Esophagus muscularis mucosa (tissue), 4 donors: ENCODE measurements around the gene CYP39A1. TPM values are rescaled to one million over a fixed set of nuclear protein-coding genes. Genes with fewer than 3 reads are reported as not detected.

Experiments used
- DNase-seq: peaks from one replicate; pipeline ENCODE4 v3.0.0-alpha.2; 2017; ENCODE audit errors: extremely low spot score
- H3K27ac ChIP-seq, 4 donors: fragments of 200-600 bp; sonication (generic); replicated peaks in 1 of 4; 1 replicate in 3 of 4; 2 replicates in 1 of 4; pipeline ENCODE4 v1.5.1; 2016 to 2019; ENCODE audit warnings: mild to moderate bottlenecking in 1 of 4
- H3K27me3 ChIP-seq, 4 donors: fragments of 200-600 bp; sonication (generic); one replicate each; pipeline versions ENCODE4 v1.5.1 to v1.6.0; 2016 to 2019
- H3K36me3 ChIP-seq, 4 donors: fragments of 200-600 bp; sonication (generic); one replicate each; pipeline ENCODE4 v1.5.1; 2016 to 2019
- H3K4me1 ChIP-seq, 4 donors: fragments of 200-600 bp; sonication (generic); one replicate each; pipeline ENCODE4 v1.5.1; 2016 to 2019
- H3K4me3 ChIP-seq, 4 donors: fragments of 200-600 bp; sonication (generic); 1 replicate in 2 of 4; 2 replicates in 2 of 4; pipeline ENCODE4 v1.5.1; 2016 to 2019; ENCODE audit warnings: mild to moderate bottlenecking in 4 of 4, moderate library complexity in 1 of 4
- H3K9me3 ChIP-seq, 4 donors: fragments of 200-600 bp; sonication (generic); 1 replicate in 3 of 4; 2 replicates in 1 of 4; pipeline ENCODE4 v1.5.1; 2016 to 2019
- CTCF ChIP-seq, 3 experiments: fragments of 200-600 bp in 2 of 3; fragments of 450-650 bp in 1 of 3; sonication (generic) in 2 of 3; IDR thresholded peaks; one replicate each; pipeline ENCODE4 v1.5.1; 2017 to 2019; ENCODE audit warnings: antibody characterized with exemption in 3 of 3, mild to moderate bottlenecking in 2 of 3, moderate library complexity in 1 of 3
- EP300 ChIP-seq: sonication (generic); formaldehyde crosslinking; IDR thresholded peaks from one replicate; pipeline ENCODE4 v1.6.1; 2017; ENCODE audit warnings: antibody characterized with exemption
- POLR2A ChIP-seq: fragments of 450-650 bp; IDR thresholded peaks from one replicate; pipeline ENCODE4 v1.6.1; 2017; ENCODE audit warnings: antibody characterized with exemption, moderate library complexity, mild to moderate bottlenecking, low read depth
- POLR2AphosphoS5 ChIP-seq, 2 donors: sonication (generic); formaldehyde crosslinking; IDR thresholded peaks; one replicate each; pipeline ENCODE4 v1.6.1; 2017; ENCODE audit warnings: antibody characterized with exemption in 2 of 2
- WGBS: methylation state at CpG from one replicate; pipeline ENCODE4 v1.1.5; 2018; 5-methylcytosine and 5-hydroxymethylcytosine counted together
- intact Hi-C: fragments of 100-400 bp; cut with DNase I; formaldehyde crosslinking; loops from one replicate; pipeline ENCODE4 v1.15.1; 2023
- total RNA-seq, 4 donors: library from RNA; depleted of rRNA; stranded (reverse); fragments of >200 nt; gene quantifications; one replicate each; pipeline versions ENCODE4 v1.1.0 to v1.2.1, GENCODE V29; 2016

CYP39A1 gene
- total RNA-seq, 4 donors from 2014 or later = 7.0 to 10.4 (median 7.8) TPM

GRCh38 chr6:46605091-46605797 is 47.4 kb downstream of the CYP39A1 start:
- intact Hi-C loops = no loop called here
- no peaks in the 10 kb centered on the region for H3K9me3 ChIP-seq
- H3K36me3 ChIP-seq = no peaks in the 10 kb centered on the region
- DNase-seq = no peak
- WGBS = 91% methylated on average over 3 of the region's 3 CpGs
- H3K4me3 ChIP-seq = no peak overlapping the region
- no peaks in the 10 kb centered on the region for H3K27me3 ChIP-seq
- H3K27ac ChIP-seq = no peak overlapping the region
- no peak for TF ChIP-seq POLR2AphosphoS5 (IDR thresholded peaks at IDR 0.05)
- no peak for TF ChIP-seq POLR2A
- TF ChIP-seq CTCF (IDR thresholded peaks at IDR 0.05) = no peak
- TF ChIP-seq EP300 = no peak
- H3K4me1 ChIP-seq = peaks cover 0 to 15% (median 5%) of the 10 kb centered on the region in 4 donors

DNA sequence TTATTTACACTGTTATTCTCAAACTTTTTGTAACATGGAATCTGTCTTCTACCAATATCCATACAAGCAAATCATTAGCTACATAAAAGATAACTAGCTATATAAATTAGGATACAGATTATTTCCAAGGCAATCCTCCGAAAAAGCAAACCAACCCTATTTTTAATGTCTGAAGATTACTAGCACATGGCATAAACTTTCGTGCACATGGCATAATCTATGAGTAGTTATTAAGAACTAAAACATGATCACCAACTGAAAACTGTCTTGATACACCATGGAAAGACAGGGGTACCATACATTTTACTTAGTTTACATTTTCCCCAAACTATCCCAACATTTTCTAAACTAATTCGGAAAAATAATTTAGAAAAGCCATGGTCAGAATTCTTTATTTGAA is 54.4 kb downstream of the CYP39A1 start:
- H3K4me1 ChIP-seq = no peaks in the 10 kb centered on the region
- H3K9me3 ChIP-seq = peaks cover 0 to 8% (median 3%) of the 10 kb centered on the region in 4 donors
- H3K4me3 ChIP-seq = no peak overlapping the region
- H3K36me3 ChIP-seq = no peaks in the 10 kb centered on the region
- no peaks in the 10 kb centered on the region for H3K27me3 ChIP-seq
- no peak for DNase-seq
- intact Hi-C loops = no loop called here
- 76% methylated on average over 3 of the region's 3 CpGs for WGBS
- H3K27ac ChIP-seq = no peak overlapping the region
- TF ChIP-seq CTCF (IDR thresholded peaks at IDR 0.05) (no peak), EP300 (no peak), POLR2A (no peak), POLR2AphosphoS5 (IDR thresholded peaks at IDR 0.05) (no peak)

DNA sequence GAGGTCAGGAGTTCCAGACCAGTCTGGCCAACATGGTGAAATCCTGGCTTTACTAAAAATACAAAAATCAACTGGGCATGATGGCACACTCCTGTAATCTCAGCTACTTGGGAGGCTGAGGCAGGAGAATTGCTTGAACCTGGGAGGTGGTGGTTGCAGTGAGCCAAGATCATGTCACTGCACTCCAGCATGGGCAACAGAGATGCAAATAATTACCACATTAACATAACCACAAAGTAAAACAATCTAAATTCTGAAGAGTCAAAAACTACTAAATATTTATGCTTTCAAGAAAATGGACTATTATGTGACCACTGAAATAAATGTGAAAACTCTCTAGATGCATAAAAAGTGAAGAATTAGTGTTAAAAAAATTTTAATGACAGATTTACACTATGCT is 59.9 kb downstream of the CYP39A1 start:
- H3K27ac ChIP-seq = no peak overlapping the region
- no peak overlapping the region for H3K4me3 ChIP-seq
- intact Hi-C loops = no loop called here
- no peaks in the 10 kb centered on the region for H3K27me3 ChIP-seq
- H3K36me3 ChIP-seq = no peaks in the 10 kb centered on the region
- TF ChIP-seq POLR2AphosphoS5 (IDR thresholded peaks at IDR 0.05) (no peak), CTCF (IDR thresholded peaks at IDR 0.05) (no peak), POLR2A (no peak), EP300 (no peak)
- DNase-seq = no peak
- peaks cover 0 to 2% (median 0%) of the 10 kb centered on the region in 4 donors for H3K4me1 ChIP-seq
- H3K9me3 ChIP-seq = peaks cover 0 to 8% (median 3%) of the 10 kb centered on the region in 4 donors

DNA sequence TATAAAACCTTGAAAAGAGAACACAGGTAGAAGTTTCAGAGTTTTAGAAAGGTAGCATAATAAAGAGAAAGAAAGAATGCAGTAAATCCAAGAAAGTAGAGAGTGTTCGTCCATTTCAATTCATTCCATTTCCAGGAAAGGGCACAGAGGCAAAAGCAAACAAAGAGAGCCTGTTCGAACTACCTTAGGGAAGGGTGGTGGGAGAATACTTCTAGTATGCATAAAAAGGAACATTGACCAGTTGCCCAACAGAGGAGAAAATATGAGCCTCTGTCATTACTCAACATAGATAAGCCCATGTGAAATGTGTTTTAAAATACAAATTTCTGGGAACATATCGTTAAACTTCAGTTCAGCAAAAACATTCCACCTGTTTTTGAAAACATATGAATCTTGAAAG is 60.6 kb downstream of the CYP39A1 start:
- H3K9me3 ChIP-seq = peaks cover 0 to 8% (median 3%) of the 10 kb centered on the region in 4 donors
- TF ChIP-seq EP300 (no peak), POLR2A (no peak), CTCF (IDR thresholded peaks at IDR 0.05) (no peak), POLR2AphosphoS5 (IDR thresholded peaks at IDR 0.05) (no peak)
- H3K36me3 ChIP-seq = no peaks in the 10 kb centered on the region
- no peak for DNase-seq
- H3K4me1 ChIP-seq = peaks cover 0 to 9% (median 2%) of the 10 kb centered on the region in 4 donors
- 82% methylated on average over 3 of the region's 3 CpGs for WGBS
- no peaks in the 10 kb centered on the region for H3K27me3 ChIP-seq
- H3K4me3 ChIP-seq = no peak overlapping the region
- intact Hi-C loops = no loop called here
- no peak overlapping the region for H3K27ac ChIP-seq

- H3K27ac ChIP-seq = no peak overlapping the region
- H3K4me1 ChIP-seq = peaks cover 0 to 18% (median 5%) of the 10 kb centered on the region in 4 donors
- no peaks in the 10 kb centered on the region for H3K36me3 ChIP-seq
- DNase-seq = no peak
- H3K4me3 ChIP-seq = no peak overlapping the region
- no peaks in the 10 kb centered on the region for H3K27me3 ChIP-seq
- H3K9me3 ChIP-seq = peaks cover 0 to 8% (median 3%) of the 10 kb centered on the region in 4 donors
- TF ChIP-seq POLR2AphosphoS5 (IDR thresholded peaks at IDR 0.05) (no peak), CTCF (IDR thresholded peaks at IDR 0.05) (no peak), POLR2A (no peak), EP300 (no peak)
- intact Hi-C loops = no loop called here
Observed at GRCh38 chr6:46590765-46591164, 61.9 kb downstream of the CYP39A1 start.
